ENCODE measurements around the gene LIN7B.

DNA sequence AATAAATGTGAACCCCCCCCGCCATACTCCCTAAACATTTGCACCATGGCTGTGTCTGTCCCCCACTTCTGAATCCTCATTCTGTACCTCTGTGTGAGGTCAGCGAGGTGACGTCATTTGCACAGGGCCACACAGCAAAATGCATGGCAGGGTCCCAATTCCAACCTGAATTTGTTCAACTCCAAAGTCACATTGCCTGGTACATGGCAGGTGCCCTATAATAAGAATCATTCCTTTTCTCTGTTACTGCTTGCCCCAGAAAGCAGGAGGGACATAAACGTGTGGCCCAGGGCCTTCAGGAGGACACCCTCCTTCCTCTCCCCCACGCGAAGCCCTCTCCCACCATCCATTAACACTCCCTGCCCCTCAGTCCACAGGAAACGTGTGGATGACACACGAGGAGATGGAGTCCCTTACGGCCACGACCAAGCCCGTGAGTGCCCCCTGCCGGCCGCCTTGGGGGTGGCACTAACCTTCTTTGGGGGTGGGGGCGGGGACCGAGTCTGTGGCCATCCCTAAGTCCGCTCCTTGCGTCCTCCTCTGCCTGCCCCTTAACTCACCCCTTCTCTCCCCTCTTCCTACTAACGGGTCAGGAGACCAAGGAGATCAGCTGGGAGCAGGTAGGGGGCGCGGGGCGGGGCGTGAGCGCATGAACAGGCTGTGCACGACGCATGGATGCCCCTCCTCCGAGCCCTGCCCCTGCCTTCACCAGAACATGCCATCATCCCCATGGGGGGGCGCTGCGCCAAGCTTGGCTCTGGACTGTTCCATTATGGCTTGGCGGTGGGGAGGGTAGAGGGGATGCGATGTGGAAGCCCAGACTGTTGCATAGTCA is 31.6 kb downstream of the LIN7B start:
- TF ChIP-seq, protein P1, sequence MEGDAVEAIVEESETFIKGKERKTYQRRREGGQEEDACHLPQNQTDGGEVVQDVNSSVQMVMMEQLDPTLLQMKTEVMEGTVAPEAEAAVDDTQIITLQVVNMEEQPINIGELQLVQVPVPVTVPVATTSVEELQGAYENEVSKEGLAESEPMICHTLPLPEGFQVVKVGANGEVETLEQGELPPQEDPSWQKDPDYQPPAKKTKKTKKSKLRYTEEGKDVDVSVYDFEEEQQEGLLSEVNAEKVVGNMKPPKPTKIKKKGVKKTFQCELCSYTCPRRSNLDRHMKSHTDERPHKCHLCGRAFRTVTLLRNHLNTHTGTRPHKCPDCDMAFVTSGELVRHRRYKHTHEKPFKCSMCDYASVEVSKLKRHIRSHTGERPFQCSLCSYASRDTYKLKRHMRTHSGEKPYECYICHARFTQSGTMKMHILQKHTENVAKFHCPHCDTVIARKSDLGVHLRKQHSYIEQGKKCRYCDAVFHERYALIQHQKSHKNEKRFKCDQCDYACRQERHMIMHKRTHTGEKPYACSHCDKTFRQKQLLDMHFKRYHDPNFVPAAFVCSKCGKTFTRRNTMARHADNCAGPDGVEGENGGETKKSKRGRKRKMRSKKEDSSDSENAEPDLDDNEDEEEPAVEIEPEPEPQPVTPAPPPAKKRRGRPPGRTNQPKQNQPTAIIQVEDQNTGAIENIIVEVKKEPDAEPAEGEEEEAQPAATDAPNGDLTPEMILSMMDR (IDR thresholded peaks at IDR 0.05 in 4 of 5, conservative IDR thresholded peaks at IDR 0.05 in 1 of 5) = peak in 4 of 5 experiments; percentile 87 to 95 (median 91)
- no peak for TF ChIP-seq POLR2A (IDR thresholded peaks at IDR 0.05)
